GM23338 (cell line): Measurements from ENCODE around the gene DNAJC4. TPM values are rescaled to one million over a fixed set of nuclear protein-coding genes. Genes with fewer than 3 reads are reported as not detected.

Experiments
- ATAC-seq: fragments of 200-7000 bp; cut with Tn5 transposase; 3 replicates; pipeline ENCODE4 v1.9.1; 2020
- DNase-seq: peaks from one replicate; pipeline ENCODE4 v3.0.0-alpha.2; 2015; ENCODE audit warnings: low spot score
- H2AFZ ChIP-seq: fragments of 200-600 bp; sonication (generic); 2 replicates; pipeline ENCODE4 v1.8.0; 2016; ENCODE audit warnings: antibody characterized with exemption, mild to moderate bottlenecking, moderate library complexity
- H3F3A ChIP-seq: fragments of 200-600 bp; sonication (generic); replicated peaks from 2 replicates; pipeline ENCODE4 v1.8.0; 2017; ENCODE audit warnings: antibody characterized with exemption, mixed run types, low read depth
- H3K27ac ChIP-seq: fragments of 200-600 bp; sonication (generic); 2 replicates; pipeline ENCODE4 v1.6.1; 2016; ENCODE audit warnings: low read depth
- H3K27me3 ChIP-seq: fragments of 200-600 bp; sonication (generic); 2 replicates; pipeline ENCODE4 v1.8.0; 2016; ENCODE audit warnings: mild to moderate bottlenecking, mixed run types, moderate library complexity; ENCODE audit not compliant: insufficient read depth
- H3K36me3 ChIP-seq: fragments of 200-600 bp; sonication (generic); 2 replicates; pipeline ENCODE4 v1.8.0; 2016; ENCODE audit warnings: mild to moderate bottlenecking; ENCODE audit not compliant: insufficient read depth
- H3K4me1 ChIP-seq: fragments of 200-600 bp; sonication (generic); 2 replicates; pipeline ENCODE4 v1.8.0; 2016; ENCODE audit warnings: mild to moderate bottlenecking, moderate library complexity; ENCODE audit not compliant: insufficient read depth
- H3K4me2 ChIP-seq: fragments of 200-600 bp; sonication (generic); 2 replicates; pipeline ENCODE4 v1.7.1; 2017; ENCODE audit warnings: mixed run types
- H3K4me3 ChIP-seq: fragments of 200-600 bp; sonication (generic); 2 replicates; pipeline ENCODE4 v1.6.1; 2016; ENCODE audit warnings: mixed run types
- H3K79me2 ChIP-seq: fragments of 200-600 bp; sonication (generic); replicated peaks from 2 replicates; pipeline ENCODE4 v1.8.0; 2017; ENCODE audit warnings: mild to moderate bottlenecking; ENCODE audit not compliant: insufficient read depth
- H3K9me2 ChIP-seq: fragments of 200-600 bp; sonication (generic); 2 replicates; pipeline ENCODE4 v1.8.0; 2017; ENCODE audit not compliant: insufficient read depth
- H4K20me1 ChIP-seq: fragments of 200-600 bp; sonication (generic); replicated peaks from 2 replicates; pipeline ENCODE4 v1.8.0; 2017; ENCODE audit warnings: mild to moderate bottlenecking; ENCODE audit not compliant: insufficient read depth
- H3K27ac Mint-ChIP-seq: 2 replicates; pipeline ENCODE4 v1.8.0; 2020; ENCODE audit warnings: inconsistent platforms, mild to moderate bottlenecking, moderate library complexity, mixed read lengths
- H3K27me3 Mint-ChIP-seq: 3 replicates; pipeline ENCODE4 v1.8.0; 2022; ENCODE audit warnings: low read depth, mild to moderate bottlenecking, moderate library complexity, mixed read lengths, inconsistent platforms; ENCODE audit not compliant: insufficient read depth, poor library complexity
- H3K36me3 Mint-ChIP-seq: 3 replicates; pipeline ENCODE4 v1.8.0; 2021; ENCODE audit warnings: low read depth, mild to moderate bottlenecking, inconsistent platforms, moderate library complexity, mixed read lengths
- H3K4me1 Mint-ChIP-seq: 3 replicates; pipeline ENCODE4 v1.8.0; 2020; ENCODE audit warnings: mild to moderate bottlenecking, inconsistent platforms, mixed read lengths
- H3K4me3 Mint-ChIP-seq: 3 replicates; pipeline ENCODE4 v1.8.0; 2021; ENCODE audit warnings: moderate library complexity, mild to moderate bottlenecking, inconsistent platforms, mixed read lengths
- H3K9me3 Mint-ChIP-seq: 3 replicates; pipeline ENCODE4 v1.8.0; 2020; ENCODE audit warnings: moderate library complexity, mild to moderate bottlenecking, inconsistent platforms, mixed read lengths
- CREB1 ChIP-seq: fragments of 250-450 bp; sonication (Bioruptor Pico); IDR thresholded peaks from 2 replicates; pipeline ENCODE4 v1.5.0; 2020; ENCODE audit warnings: low read depth, mild to moderate bottlenecking, moderate library complexity
- EZH2 ChIP-seq: fragments of 200-600 bp; sonication (generic); IDR thresholded peaks from one replicate; pipeline ENCODE4 v1.8.0; 2017; ENCODE audit warnings: antibody characterized with exemption, mild to moderate bottlenecking, low read depth; ENCODE audit not compliant: unreplicated experiment
- EZH2phosphoT487 ChIP-seq: fragments of 200-600 bp; sonication (generic); IDR thresholded peaks from one replicate; pipeline ENCODE4 v1.8.1; 2018; ENCODE audit warnings: antibody characterized with exemption; ENCODE audit not compliant: unreplicated experiment
- NANOG ChIP-seq: IDR thresholded peaks from 2 replicates; pipeline ENCODE4 v1.6.1; 2016; ENCODE audit warnings: antibody characterized with exemption, borderline replicate concordance
- STAT1 ChIP-seq: IDR thresholded peaks from one replicate; pipeline ENCODE4 v1.6.1; 2016; ENCODE audit warnings: antibody characterized with exemption; ENCODE audit not compliant: unreplicated experiment
- ZNF331 ChIP-seq: fragments of 250-450 bp; sonication (Bioruptor Pico); IDR thresholded peaks from 2 replicates; pipeline ENCODE4 v1.5.0; 2020; ENCODE audit warnings: low read depth, mild to moderate bottlenecking, moderate library complexity
- polyA plus RNA-seq: library from polyadenylated mRNA; unstranded; fragments of >200 nt; fragmentation: Nextera tagmentation; extraction: Ambion mirVana; gene quantifications from 2 replicates; pipeline ENCODE4 v1.2.1, GENCODE V29; 2016
- total RNA-seq: library from RNA; depleted of rRNA; stranded (reverse); fragments of >200 nt; shearing (Covaris generic); gene quantifications from 2 replicates; pipeline ENCODE4 v1.2.3, GENCODE V29; 2014
- TF ChIP-seq, protein P1 (sequence below): fragments of 250-450 bp; sonication (Bioruptor Pico); IDR thresholded peaks from 2 replicates; pipeline ENCODE4 v1.5.0; 2020; ENCODE audit warnings: mild to moderate bottlenecking, moderate library complexity
- TF ChIP-seq, protein P2 (sequence below): IDR thresholded peaks from 2 replicates; pipeline ENCODE4 v1.6.1; 2016; ENCODE audit warnings: antibody characterized with exemption
- TF ChIP-seq, protein P3 (sequence below): IDR thresholded peaks from one replicate; pipeline ENCODE4 v1.6.1; 2018; ENCODE audit warnings: antibody characterized with exemption; ENCODE audit not compliant: unreplicated experiment

The DNAJC4 gene
- total and polyA plus RNA-seq, 2 experiments from 2014 or later = 10.5 to 34.4 TPM

DNA sequence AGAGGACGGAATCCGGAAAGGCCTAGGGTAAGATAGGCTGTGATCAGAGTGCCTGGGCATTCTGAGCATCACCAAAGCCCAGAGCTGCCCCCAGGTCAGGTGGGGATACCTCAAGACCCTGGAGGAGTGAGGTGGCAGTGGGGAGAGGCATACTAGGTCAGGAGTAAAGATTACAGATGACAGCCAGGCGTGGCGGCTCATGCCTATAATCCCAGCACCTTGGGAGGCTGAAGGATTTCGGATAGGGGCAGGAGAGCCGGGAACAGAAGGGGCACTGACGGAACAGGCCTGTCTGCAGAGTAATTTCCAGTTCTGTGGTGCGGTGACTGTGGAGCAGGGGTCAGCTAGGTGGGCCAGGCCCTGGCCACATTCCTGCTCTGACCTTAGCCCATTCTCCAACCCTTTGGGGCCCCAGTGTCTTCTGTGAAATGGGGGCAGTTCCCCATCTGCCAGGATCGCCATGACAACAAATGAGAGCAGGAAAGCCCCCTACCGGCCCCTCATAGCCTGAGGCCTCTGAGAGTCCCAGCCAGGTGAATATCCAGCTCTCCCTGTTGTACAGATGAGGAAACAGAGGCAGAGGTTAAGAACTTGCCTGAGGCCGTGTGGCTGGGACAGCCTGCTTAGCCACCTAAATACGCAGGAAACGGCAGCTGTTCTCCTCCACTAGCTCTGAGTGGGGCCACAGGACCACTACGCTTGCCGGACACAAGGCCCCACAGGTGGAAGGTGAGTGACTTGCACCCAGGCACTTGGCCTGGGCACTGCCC is 44.9 kb downstream of the DNAJC4 start (continued):
- TF ChIP-seq, protein P1, sequence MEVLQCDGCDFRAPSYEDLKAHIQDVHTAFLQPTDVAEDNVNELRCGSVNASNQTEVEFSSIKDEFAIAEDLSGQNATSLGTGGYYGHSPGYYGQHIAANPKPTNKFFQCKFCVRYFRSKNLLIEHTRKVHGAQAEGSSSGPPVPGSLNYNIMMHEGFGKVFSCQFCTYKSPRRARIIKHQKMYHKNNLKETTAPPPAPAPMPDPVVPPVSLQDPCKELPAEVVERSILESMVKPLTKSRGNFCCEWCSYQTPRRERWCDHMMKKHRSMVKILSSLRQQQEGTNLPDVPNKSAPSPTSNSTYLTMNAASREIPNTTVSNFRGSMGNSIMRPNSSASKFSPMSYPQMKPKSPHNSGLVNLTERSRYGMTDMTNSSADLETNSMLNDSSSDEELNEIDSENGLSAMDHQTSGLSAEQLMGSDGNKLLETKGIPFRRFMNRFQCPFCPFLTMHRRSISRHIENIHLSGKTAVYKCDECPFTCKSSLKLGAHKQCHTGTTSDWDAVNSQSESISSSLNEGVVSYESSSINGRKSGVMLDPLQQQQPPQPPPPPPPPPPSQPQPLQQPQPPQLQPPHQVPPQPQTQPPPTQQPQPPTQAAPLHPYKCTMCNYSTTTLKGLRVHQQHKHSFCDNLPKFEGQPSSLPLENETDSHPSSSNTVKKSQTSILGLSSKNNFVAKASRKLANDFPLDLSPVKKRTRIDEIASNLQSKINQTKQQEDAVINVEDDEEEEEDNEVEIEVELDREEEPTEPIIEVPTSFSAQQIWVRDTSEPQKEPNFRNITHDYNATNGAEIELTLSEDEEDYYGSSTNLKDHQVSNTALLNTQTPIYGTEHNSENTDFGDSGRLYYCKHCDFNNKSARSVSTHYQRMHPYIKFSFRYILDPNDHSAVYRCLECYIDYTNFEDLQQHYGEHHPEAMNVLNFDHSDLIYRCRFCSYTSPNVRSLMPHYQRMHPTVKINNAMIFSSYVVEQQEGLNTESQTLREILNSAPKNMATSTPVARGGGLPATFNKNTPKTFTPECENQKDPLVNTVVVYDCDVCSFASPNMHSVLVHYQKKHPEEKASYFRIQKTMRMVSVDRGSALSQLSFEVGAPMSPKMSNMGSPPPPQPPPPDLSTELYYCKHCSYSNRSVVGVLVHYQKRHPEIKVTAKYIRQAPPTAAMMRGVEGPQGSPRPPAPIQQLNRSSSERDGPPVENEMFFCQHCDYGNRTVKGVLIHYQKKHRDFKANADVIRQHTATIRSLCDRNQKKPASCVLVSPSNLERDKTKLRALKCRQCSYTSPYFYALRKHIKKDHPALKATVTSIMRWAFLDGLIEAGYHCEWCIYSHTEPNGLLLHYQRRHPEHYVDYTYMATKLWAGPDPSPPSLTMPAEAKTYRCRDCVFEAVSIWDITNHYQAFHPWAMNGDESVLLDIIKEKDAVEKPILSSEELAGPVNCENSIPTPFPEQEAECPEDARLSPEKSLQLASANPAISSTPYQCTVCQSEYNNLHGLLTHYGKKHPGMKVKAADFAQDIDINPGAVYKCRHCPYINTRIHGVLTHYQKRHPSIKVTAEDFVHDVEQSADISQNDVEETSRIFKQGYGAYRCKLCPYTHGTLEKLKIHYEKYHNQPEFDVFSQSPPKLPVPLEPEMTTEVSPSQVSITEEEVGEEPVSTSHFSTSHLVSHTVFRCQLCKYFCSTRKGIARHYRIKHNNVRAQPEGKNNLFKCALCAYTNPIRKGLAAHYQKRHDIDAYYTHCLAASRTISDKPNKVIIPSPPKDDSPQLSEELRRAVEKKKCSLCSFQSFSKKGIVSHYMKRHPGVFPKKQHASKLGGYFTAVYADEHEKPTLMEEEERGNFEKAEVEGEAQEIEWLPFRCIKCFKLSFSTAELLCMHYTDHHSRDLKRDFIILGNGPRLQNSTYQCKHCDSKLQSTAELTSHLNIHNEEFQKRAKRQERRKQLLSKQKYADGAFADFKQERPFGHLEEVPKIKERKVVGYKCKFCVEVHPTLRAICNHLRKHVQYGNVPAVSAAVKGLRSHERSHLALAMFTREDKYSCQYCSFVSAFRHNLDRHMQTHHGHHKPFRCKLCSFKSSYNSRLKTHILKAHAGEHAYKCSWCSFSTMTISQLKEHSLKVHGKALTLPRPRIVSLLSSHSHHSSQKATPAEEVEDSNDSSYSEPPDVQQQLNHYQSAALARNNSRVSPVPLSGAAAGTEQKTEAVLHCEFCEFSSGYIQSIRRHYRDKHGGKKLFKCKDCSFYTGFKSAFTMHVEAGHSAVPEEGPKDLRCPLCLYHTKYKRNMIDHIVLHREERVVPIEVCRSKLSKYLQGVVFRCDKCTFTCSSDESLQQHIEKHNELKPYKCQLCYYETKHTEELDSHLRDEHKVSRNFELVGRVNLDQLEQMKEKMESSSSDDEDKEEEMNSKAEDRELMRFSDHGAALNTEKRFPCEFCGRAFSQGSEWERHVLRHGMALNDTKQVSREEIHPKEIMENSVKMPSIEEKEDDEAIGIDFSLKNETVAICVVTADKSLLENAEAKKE (CRISPR knock-in tag) = no peak

DNA sequence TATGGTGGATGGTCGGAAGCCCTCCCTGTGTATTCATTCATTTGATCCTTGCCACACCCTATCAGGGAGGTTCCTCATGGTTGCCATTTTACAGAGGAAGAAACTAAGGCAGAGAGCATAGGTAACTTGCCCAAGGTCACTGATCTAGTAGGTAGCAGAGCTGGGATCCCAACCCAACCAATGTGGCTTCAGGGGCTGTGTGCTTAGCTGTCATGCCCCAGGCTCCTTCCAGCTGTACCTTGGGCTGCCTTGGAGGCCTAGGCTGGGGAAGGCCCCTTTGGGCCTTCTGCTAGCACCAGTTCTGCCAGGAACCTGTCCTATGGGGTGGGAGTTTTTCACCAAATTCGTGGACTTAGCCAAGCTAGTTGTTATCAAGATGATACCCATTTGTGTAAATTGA is 45.5 kb downstream of the DNAJC4 start:
- no peaks in the 10 kb centered on the region for H3K9me2 ChIP-seq
- H3K4me2 ChIP-seq = no peak overlapping the region
- H3F3A ChIP-seq = peaks cover 8% of the 10 kb centered on the region; the same call in 1 of the 2 replicates
- H3K27me3 ChIP-seq = no peaks in the 10 kb centered on the region
- Mint-ChIP-seq H3K27ac (no peak overlapping the region), H3K4me3 (no peak overlapping the region), H3K36me3 (no peaks in the 10 kb centered on the region; the same call in 1 of the 3 replicates), H3K4me1 (peaks cover 12% of the 10 kb centered on the region; the same call in 2 of the 3 replicates), H3K27me3 (peaks cover 10% of the 10 kb centered on the region), H3K9me3 (no peaks in the 10 kb centered on the region; the same call in 2 of the 3 replicates)
- no peak for DNase-seq
- no peak for ATAC-seq
- no peaks in the 10 kb centered on the region; the same call in 1 of the 2 replicates for H4K20me1 ChIP-seq
- H3K79me2 ChIP-seq = no peaks in the 10 kb centered on the region
- peaks cover 3% of the 10 kb centered on the region; the same call in 1 of the 2 replicates for H3K4me1 ChIP-seq
- no peak overlapping the region for H2AFZ ChIP-seq
- no peak overlapping the region for H3K27ac ChIP-seq
- no peaks in the 10 kb centered on the region for H3K36me3 ChIP-seq
- H3K4me3 ChIP-seq = no peak overlapping the region
- TF ChIP-seq CREB1 (CRISPR knock-in tag) (no peak), EZH2 (no peak), STAT1 (no peak), EZH2phosphoT487 (no peak), NANOG (no peak), ZNF331 (CRISPR knock-in tag) (no peak)
- TF ChIP-seq, protein P2, sequence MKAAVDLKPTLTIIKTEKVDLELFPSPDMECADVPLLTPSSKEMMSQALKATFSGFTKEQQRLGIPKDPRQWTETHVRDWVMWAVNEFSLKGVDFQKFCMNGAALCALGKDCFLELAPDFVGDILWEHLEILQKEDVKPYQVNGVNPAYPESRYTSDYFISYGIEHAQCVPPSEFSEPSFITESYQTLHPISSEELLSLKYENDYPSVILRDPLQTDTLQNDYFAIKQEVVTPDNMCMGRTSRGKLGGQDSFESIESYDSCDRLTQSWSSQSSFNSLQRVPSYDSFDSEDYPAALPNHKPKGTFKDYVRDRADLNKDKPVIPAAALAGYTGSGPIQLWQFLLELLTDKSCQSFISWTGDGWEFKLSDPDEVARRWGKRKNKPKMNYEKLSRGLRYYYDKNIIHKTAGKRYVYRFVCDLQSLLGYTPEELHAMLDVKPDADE = no peak
- TF ChIP-seq, protein P3, sequence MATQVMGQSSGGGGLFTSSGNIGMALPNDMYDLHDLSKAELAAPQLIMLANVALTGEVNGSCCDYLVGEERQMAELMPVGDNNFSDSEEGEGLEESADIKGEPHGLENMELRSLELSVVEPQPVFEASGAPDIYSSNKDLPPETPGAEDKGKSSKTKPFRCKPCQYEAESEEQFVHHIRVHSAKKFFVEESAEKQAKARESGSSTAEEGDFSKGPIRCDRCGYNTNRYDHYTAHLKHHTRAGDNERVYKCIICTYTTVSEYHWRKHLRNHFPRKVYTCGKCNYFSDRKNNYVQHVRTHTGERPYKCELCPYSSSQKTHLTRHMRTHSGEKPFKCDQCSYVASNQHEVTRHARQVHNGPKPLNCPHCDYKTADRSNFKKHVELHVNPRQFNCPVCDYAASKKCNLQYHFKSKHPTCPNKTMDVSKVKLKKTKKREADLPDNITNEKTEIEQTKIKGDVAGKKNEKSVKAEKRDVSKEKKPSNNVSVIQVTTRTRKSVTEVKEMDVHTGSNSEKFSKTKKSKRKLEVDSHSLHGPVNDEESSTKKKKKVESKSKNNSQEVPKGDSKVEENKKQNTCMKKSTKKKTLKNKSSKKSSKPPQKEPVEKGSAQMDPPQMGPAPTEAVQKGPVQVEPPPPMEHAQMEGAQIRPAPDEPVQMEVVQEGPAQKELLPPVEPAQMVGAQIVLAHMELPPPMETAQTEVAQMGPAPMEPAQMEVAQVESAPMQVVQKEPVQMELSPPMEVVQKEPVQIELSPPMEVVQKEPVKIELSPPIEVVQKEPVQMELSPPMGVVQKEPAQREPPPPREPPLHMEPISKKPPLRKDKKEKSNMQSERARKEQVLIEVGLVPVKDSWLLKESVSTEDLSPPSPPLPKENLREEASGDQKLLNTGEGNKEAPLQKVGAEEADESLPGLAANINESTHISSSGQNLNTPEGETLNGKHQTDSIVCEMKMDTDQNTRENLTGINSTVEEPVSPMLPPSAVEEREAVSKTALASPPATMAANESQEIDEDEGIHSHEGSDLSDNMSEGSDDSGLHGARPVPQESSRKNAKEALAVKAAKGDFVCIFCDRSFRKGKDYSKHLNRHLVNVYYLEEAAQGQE = no peak
